ENCODE data around the gene GPS1. TPM values are rescaled to one million over a fixed set of nuclear protein-coding genes. Genes with fewer than 3 reads are reported as not detected.

The GPS1 gene
- polyA plus RNA-seq (2013, experiment 1 of 2; ENCODE audit: insufficient read length), result 102 TPM
- 72.6 TPM for polyA plus RNA-seq (2013, experiment 2 of 2; ENCODE audit: insufficient read length)

- peak; percentile 56 for DNase-seq
These were observed at the start of gene GPS1, which contains the start of gene RFNG for GRCh38 chr17:82051776-82052637. Gene GPS1, plus strand, starts transcription at chr17:82051898. Its CDS starts 34 bp downstream, at chr17:82051932. Gene RFNG, minus strand, starts transcription at chr17:82051811. Its CDS starts 45 bp downstream, at chr17:82051766.

- peak; percentile 98 for DNase-seq
These were observed 48.0 kb upstream of the GPS1 start for GRCh38 chr17:82003411-82004381.

- no peak for DNase-seq
These were observed 46.9 kb upstream of the GPS1 start for GRCh38 chr17:82004517-82005455.

GRCh38 chr17:82005701-82006348 lies 45.9 kb upstream of the GPS1 start:
- no peak for DNase-seq

GRCh38 chr17:82006468-82007227 lies 45.0 kb upstream of the GPS1 start:
- DNase-seq, result peak; percentile 55

- no peak for DNase-seq
These were observed 44.5 kb upstream of the GPS1 start for GRCh38 chr17:82007228-82007494.

GRCh38 chr17:82007495-82008257 lies 44.0 kb upstream of the GPS1 start:
- DNase-seq, result no peak

- DNase-seq, result no peak
These were observed 43.3 kb upstream of the GPS1 start for GRCh38 chr17:82008258-82008940.

GRCh38 chr17:82008941-82009405 lies 42.7 kb upstream of the GPS1 start:
- DNase-seq, result no peak

GRCh38 chr17:82009413-82009812 lies 42.3 kb upstream of the GPS1 start:
- no peak for DNase-seq

GRCh38 chr17:82010575-82011525 lies 40.8 kb upstream of the GPS1 start:
- DNase-seq, result no peak

GRCh38 chr17:82011617-82012187 lies 40.0 kb upstream of the GPS1 start:
- no peak for DNase-seq

GRCh38 chr17:82012261-82012639 lies 39.4 kb upstream of the GPS1 start:
- DNase-seq, result no peak

- DNase-seq, result no peak
These were observed 38.9 kb upstream of the GPS1 start for GRCh38 chr17:82012640-82013295.

GRCh38 chr17:82013341-82013740 lies 38.4 kb upstream of the GPS1 start:
- DNase-seq, result no peak

GRCh38 chr17:82013772-82014321 lies 37.9 kb upstream of the GPS1 start:
- no peak for DNase-seq

GRCh38 chr17:82014432-82014831 lies 37.3 kb upstream of the GPS1 start:
- DNase-seq, result no peak
